NCI-H510A (cell line): ENCODE results near the gene NUP210L.
A peak's percentile ranks its signal among the peaks of the same experiment; 100 is the strongest.
"Not testable (repeated sequence)": the region's sequence is repeated elsewhere in the genome, so short reads cannot be mapped to it uniquely, and the experiment has no call there.

Experiments used
- DNase-seq: peaks from one replicate; lab custom pipeline; 2025; lab: John Stamatoyannopoulos, UW

Gene NUP210L

DNA sequence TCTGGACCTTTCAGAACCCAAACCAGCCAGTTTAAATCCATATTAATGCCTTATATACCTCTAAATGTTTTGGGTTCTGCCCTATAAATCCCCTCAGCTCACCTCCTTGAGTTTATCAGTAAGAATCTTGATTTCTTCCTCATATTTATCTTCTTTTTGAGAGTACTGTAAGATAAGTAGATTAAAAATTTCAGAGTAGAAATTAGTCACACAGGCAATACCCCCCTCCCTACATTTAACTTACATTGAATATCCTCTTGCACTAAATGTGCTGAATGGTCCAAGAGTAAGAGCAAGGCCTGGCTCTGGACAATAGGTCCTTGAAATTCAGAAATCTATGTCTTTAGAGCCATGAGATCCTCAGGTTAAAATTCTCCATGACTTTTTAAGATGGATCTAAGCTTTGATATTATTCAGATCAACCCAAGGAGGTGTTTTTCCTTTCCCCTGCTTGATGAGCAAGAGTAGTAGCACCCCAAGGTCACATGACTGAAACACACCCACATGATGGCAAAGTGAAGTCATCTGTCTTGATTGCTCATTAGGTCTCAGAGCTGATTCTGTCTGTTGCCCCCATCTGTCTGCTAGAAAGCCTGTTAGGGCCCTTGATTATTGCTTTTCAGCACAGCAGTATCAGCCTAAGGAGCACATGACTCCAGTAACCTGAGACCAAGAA is 15.8 kb upstream of the NUP210L start:
- no peak for DNase-seq

DNA sequence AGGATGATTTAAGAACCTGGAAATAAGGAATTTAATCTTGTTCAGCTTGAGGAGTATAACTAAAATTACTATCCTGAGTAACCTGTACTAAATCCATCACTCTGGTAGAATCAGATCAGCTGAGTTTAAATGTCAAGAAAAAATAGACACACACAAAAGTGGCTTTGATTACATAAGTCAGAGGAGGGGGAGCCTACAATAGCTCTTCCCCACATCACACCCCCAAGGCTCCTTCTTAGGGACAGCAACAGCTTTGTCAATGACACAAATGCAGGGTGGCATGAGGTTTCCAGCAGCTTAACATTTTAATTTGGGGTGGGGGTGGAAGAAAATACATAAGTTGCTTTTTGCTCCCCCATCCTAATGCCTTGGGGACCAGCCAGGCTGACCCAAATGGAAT is 12.6 kb upstream of the NUP210L start:
- DNase-seq = no peak

DNA sequence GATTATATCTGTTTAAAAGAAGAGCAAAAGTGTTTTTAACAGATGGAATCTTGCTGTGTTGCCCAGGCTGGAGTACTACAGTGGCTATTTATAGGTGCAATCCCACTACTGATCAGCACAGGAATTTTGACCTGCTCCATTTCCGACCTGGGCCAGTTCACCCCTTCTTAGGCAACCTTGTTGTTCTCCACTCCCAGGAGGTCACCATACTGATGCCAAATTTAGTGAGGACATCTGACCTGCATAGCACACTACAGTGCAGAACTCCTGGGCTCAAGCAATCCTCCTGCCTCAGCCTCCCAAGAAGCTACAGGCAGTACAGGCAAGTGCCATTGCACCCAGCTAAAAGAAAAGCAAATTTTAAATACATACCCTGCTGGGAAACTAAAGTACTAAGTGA is 11.3 kb upstream of the NUP210L start:
- DNase-seq = no peak

DNA sequence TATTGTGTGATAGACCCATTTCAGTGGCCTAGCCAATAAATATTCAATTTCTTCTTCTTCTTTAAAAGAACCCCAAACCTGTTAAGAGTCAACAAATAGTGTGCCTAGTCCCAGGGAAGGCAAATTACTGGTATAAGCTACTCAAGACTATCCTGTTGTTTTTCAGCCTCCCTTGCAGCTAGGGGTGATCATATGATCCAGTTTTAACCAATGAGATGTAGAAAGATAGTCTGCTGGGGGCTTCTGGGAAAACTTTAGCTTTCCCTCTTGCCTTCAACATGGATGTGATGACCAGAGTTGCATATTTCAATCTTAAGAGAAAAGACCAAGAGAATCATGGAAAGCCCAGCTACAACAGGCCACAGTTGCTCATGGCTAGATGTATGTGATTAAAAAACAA is 4.7 kb upstream of the NUP210L start:
- no peak for DNase-seq

DNA sequence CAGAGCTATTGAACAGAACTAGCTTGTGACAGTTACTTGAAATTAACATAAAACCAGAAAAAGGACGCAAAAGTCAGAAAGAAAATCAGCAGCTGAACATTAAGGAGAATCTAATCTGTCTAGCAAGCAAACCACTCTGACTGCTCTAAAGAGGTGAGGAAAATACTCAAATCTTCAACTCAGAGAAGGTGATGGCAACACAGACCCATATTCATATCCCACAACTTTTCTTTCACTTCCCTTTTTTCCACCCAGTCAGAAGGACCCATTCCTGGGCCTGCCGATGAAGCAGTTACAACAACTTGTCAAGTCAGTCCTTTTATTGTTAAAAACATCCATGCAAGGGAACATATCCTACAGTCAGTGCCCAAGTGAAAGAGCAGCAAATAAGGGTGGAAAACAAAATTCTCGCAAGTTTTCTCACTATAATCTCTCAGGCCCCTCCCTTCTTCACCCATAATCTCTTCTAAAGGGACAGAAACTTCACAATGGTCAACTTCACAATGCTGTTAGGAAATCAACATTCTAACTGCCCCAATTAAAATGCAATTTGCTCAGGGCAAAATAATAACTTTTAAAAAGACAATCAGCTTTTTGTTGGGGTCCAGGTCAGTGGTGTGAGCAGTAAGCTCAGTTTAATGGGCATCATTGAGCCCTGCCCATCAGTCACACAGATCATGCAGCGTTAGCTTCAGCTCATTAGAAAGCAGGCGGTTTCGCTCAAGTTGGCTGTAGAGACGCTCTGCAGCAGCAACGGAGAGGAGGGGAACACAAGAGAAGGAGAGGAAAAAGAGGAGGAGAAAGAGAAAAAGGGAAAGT is 3.6 kb upstream of the NUP210L start:
- no peak for DNase-seq

DNA sequence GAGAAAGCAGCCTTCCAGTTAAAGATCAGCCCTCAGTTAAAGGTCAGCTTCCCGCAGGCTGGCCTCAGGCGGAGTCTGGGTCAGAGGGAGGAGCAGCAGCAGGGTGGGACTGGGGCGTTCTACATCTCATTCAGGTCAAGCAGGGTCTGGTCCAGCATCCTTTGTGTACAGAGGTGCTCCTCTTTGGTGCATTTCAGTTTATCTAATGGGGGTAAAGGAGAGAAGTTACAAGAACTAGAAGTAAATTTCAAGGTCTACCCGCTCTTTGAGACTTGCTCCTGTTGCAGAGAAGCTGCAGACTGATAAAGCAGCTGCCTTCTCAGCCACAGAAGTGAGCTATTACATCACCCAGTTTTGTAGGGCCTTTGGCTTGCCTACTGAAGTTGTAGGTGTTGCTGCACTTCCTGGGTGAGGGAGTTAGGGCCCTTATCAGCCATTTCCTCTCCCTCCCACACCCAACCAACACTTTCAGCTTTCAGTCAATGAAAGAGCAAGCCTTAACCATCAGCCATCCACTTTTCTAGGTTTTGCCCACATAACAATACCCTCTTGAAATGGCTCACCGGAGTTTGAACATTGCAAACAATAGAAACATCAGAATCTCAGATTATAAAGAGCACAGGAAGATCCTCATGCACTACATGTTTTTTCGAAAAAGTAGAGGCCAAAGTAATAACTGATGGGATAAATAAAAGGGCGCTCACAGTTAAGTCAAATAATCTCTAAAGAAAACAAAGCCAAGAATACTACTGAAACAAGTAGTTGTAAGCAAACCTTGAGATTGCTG is 2.8 kb upstream of the NUP210L start:
- DNase-seq = peak; percentile 45

DNA sequence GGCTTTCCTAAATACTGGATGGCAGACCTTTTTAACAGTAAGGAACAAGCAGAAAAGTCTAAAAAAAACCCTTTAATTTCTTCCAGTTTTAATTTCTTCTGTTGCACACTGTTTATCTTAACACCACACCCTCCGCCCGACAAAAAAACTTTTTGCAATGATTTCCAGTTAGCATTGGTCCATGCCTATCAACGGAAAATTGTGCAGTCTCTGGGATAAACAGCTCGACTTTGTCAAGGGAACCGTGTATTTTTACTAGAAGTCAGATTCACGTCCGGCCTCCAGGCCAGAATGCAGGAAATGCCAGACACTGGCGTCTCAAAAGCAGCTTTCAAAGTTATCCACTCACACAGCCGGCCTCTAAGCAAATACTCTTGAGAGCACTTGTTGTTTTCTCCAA is 378 bp upstream of the NUP210L start:
- DNase-seq = peak; percentile 40

DNA sequence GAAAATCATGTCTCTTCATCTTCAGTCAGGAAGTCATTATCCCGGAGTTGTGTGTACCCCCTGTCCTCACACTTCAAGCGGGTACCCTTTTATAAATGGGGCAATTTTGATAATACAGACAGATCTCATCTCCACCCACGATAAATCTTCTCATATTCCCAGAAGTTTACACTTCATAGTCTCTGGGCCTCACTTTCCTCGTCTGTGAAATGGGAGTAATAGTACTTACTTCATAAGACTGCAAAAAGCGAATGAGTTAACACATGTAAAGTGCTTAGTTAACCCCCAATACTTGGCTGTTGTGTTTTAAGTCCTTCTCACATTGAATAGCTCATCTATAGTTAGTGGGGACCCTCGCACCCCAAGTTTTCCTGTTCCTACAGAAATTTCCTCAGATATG is 820 bp downstream of the NUP210L start:
- DNase-seq = no peak

DNA sequence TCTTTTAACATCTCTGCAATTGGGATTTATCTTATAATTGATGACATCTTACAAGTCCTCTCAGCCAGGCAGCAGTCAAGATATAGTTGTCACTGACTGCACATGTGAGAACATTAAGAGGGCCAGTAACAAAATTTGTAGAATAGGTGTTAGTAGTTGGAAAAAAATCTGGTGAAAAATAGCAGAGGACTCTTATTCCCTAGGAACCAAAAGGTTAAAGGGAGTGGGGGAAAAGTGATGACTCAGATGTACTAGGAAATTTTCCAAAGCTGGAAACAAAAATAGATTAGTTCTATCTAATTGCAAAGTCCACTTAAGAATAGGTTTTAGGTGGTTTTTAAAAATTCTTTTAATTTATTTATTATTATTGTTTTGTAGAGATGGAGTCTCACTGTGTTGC is 3.6 kb downstream of the NUP210L start:
- DNase-seq = no peak

DNA sequence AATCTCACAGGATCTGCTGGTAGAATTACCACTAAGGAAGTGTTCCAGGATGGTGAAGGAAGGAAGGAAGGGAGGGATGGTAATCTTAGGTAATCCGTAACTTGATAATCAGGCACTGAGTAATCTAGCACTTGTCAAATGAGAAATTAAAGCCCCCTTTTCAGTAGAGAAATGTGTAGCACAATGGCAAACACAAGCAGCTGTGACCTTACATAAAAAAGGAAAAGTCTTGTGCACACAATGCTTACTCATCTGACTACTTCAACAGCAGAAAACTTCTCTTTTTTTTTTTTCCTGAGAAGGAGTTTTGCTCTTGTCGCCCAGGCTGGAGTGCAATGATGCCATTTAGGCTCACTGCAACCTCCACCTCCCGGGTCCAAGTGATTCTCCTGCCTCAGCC is 6.1 kb downstream of the NUP210L start:
- no peak for DNase-seq

DNA sequence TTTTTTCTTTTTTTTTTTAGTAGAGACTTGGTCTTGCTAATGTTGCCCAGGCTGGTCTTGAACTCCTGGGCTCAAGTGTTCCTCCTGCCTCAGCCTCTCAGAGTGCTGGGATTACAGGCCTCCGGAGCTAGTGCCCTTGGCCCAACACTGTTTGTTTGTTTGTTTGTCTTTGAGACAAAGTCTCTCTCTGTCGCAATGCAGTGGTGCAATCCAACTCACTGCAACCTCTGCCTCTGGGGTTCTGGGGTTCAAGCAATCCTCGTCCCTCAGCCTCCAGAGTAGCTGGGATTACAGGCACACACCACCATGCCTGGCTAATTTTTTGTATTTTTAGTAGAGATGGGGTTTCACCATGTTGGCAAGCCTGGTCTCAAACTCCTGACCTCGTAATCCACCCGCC is 7.4 kb downstream of the NUP210L start:
- DNase-seq = not testable (repeated sequence)

DNA sequence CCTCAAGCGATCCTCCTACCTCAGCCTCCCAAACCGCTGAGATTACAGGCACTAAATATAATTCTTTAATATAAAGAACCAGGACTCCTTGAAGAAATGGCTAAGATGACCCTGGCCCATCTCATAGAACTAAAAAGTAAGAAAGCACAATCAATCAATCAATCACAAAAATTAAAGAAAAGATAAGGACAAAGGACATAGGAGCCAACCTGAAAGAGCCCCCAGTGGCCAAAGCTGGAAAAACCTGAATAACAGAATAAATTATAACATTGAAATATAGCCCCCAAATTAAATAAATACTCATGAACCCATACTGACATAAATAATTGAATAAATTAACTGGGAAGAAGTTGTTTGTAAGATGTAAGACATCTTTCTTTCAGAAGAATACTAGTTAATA is 8.9 kb downstream of the NUP210L start:
- no peak for DNase-seq

DNA sequence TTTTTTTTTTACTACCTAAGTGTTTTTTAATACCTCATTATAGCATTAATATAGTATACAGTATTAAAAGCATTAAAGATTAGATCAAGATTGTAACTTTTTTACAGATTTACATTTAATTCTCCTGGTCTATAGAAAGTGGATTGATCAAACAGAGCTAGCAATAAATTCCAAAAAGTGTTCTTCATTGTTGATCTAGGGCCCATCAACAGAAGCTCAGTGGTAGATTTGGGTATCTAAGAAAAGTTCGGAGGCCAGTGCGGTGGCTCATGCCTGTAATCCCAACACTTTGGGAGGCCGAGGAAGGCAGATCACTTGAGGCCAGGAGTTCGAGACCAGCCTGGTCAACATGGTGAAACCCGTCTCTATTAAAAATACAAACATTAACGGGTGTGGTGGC is 12.5 kb downstream of the NUP210L start:
- no peak for DNase-seq

DNA sequence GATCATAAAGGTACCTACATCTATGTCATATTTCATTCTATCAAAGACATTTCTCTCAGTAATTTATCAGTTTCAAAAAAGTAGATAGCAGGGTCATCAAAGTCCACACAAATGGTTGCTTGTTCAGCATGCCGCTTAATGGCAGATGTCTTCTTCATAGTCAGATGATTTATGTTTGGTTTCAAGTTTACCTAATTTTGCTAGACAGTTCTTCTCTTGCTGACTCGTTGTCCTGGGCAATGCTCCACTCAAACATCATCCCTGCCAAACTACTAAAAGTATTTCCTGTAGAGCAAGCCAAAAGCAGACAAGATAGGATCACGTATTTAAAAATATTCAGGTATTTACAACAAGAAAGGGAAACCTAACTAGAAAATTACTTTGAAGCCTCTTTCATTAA is 13.6 kb downstream of the NUP210L start:
- no peak for DNase-seq

DNA sequence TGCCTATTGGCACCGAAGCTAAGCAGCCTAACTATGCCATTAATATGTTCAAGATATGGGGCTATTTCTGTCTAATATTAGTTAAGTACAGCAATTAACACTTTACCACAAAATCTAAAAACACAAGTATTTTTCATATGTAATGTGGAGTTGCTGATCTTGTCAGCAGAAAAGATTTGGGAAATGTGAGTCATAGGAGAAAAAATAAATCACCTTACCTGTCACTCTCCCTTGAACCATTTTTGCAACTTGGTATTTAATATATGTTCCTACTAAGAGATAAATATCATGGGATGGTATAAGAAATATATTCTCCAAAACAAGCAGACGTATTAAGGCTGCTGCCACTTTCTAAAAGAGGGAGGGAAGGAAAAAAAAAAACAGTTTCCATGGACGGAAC is 17.0 kb downstream of the NUP210L start:
- no peak for DNase-seq

DNA sequence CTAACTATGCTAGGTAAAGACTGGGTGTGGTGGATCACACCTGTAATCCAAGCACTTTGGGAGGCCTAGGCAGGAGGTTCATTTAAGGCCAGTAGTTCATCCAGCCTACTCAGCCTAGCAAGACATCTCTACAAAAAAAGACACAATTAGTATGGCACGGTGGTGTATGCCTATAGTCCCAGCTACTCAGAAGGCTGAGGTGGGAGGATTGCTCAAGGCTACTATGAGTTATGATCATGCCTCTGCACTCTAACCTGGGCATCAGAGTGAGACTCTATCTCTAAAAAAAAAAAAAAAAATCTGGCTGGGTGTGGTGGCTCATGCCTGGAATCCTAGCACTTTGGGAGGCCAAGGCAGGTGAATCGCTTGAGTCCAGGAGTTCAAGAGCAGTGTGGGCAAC is 21.6 kb downstream of the NUP210L start:
- no peak for DNase-seq

DNA sequence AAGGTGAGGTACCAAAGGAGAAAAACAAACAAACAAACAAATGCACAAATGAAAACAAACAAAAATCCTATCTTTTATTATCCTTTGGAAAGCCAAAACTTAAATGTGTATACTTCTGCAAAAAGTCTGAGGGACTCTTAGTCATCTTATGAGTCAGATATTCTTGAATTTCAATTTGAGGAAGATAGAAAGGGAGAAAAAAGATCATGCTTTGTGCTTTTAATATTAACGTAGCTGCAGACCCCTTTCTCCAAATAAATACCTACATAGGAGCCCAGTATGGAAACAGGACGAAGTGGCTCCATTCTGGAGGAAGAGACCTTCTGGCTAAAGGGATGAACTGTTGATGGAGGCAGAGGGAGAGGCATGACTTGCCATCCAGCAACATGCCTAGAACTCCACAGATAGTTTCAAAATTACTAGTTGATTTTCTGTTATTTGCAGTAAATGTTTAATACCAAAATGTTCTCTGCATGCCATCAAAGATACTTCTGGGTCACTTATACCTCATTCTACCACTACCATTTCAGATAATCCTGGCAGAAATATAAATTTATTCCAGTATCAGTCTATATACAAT is 25.4 kb downstream of the NUP210L start:
- no peak for DNase-seq

DNA sequence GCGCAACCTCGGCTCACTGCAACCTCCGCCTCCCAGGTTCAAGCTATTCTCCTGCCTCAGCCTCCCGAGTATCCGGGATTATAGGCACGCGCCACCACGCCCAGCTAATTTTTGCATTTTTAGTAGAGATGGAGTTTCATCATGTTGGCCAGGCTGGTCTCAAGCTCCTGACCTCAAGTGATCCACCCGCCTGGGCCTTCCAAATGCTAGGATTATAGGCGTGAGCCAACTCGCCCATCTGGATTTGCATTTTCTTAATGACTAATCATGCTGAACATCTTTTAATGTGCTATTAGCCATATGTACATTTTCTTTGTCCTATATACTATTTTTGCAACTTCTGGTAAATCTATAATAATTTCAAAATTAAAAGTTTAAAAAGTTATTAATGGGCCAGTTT is 31.7 kb downstream of the NUP210L start:
- not testable (repeated sequence) for DNase-seq

DNA sequence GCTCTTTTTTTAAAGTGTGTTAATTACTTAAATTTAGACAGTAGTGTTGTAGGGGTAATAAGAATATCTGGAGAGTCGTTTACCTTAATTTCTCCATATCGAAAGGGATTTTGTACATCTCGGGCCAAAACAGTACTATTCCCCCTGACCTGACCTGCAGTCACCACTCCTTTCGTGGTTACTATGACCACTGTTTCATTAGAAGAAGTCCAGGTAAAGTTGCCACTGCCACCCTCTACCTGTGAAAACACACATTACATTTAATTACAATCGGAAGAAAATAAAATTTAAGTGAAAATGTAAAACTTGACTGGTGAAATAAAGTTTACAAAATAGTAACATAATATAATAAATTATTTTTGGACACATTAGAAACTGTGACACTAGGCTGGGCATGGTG is 37.2 kb downstream of the NUP210L start:
- DNase-seq = no peak

DNA sequence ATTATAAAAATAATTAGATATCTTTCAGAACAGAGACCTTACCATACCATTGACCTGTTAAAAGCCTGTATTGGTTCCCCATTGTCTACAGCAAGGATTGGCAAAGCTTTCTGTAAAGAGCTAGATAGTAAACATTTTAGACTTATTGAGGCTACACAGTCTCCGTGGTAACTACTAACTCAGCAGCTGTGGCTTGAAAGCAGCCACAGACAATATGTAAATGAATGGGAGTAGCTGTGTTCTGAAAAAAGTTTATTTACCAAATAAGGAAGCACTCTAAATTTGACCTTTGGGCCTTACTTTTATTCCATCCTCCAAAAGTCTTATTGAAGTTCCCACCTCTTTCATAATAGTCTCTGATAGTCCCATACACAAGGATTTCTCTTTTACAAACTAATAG is 39.7 kb downstream of the NUP210L start:
- DNase-seq = no peak

DNA sequence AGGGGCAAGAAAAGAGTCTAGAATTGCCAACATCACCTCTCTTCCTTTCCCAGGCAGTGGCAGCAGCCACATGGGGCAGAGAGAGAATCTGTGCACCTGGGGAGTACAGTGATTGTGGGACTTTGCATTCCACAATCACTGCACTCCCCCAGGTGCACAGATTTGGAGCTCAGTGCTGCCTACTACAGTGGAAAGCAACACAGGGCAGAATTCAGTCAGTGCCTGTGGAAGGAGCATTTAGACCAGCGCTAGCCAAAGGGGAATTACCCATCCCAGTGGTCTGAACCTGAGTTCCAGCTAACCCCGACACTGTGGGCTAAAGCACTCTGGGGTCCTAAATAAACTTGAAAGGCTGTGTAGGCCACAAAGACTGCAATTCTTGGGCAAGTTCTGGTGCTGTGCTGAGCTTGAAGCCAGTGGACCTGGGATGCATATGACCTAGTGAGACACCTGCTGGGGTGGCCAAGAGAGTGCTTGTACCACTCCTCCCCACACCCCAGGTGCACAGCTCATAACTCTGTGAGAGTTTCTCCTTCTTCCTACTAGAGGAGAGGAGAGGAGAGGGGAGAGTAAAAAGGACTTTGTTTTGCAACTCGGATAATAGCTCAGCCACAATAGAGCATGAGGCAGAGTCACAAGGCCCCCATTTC is 50.3 kb downstream of the NUP210L start:
- no peak for DNase-seq

DNA sequence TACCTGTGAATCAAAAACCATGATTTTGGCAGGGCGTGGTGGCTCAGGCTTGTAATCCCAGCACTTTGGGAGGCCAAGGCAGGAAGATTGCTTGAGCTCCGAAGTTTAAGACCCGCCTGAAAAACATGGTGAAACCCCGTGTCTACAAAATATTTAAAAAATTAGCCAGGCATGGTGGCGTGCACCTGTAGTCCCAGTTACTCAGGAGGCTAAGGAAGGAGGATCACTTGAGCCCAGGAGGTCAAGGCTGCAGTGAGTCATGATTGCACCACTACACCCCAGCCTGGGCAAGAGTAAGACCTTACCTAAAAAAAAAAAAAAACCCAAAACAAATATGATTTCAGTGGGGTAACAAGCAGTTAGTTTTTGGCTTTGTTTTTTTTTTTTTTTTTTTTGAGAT is 54.7 kb downstream of the NUP210L start:
- not testable (repeated sequence) for DNase-seq
